Measurements from ENCODE around the gene RMI2. TPM values are rescaled to one million over a fixed set of nuclear protein-coding genes. Genes with fewer than 3 reads are reported as not detected.

The RMI2 gene
- total and polyA plus RNA-seq, 4 donors, result 0.28 to 8.5 (median 0.83) TPM

DNA sequence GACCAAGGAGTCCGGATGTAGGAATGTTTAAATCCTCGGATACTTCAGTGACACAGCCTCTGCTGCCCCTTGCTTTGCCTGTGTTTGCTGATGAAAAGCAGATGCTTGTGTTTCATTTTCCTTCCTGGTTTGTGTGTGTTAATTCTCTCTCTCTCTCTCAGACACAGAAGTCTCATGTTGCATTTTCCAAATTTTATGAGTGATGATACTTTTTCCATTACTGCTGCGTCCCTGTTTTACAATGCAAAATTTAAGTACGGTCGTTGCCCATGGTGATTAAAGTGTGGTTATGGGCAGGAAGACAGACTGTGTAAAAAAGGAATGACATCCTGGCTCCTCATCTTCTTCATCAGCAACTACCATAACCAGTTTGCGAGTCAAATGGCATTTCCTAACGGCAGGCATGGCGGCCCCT lies 5.7 kb downstream of the RMI2 start:
- Histone ChIP-seq H3K4me3 (ENCODE audit: low read depth in 1 of 3, low read length in 3 of 3) (no peak overlapping the region), H3K27me3 (ENCODE audit: control insufficient read depth in 4 of 4, insufficient read depth in 4 of 4, low read length in 3 of 4) (no peaks in the 10 kb centered on the region), H3K27ac (ENCODE audit: low read depth in 1 of 2, low read length in 2 of 2) (no peak overlapping the region), H3K4me1 (ENCODE audit: control insufficient read depth in 4 of 4, insufficient read depth in 4 of 4, low read length in 3 of 4) (peaks cover 0 to 7% (median 0%) of the 10 kb centered on the region in 4 donors), H3K9me3 (ENCODE audit: control insufficient read depth in 4 of 4, low read length in 3 of 4) (no peaks in the 10 kb centered on the region), H3K36me3 (ENCODE audit: control insufficient read depth in 4 of 4, insufficient read depth in 3 of 4, low read depth in 1 of 4, low read length in 3 of 4) (no peaks in the 10 kb centered on the region), H3K9ac (ENCODE audit: low read depth in 1 of 2, low read length in 2 of 2) (no peak overlapping the region)
- no peak for TF ChIP-seq YY1 (IDR thresholded peaks at IDR 0.05)
- WGBS, result 76% methylated on average over 8 of the region's 8 CpGs
- no peak for DNase-seq (ENCODE audit: low spot score)

DNA sequence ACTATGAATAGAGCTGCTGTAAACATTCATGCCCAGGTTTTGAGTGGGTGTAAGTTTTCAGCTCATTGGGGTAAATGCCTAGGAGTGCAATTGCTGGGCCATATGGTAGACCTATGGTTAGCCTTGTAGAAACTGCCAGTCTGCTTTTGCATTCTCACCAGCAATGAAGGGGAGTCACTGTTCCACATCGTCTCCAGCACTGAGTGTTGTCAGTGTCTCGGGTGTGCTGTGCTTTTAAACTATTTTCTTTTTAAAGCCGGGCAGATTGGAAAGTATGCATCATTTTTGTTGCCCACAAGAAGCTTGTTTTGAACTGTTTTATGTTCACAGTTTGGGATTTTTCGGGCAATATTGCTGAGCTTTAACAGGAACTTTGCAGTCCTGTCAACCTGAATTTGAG lies 7.9 kb downstream of the RMI2 start:
- H3K9ac ChIP-seq (ENCODE audit: low read depth in 1 of 2, low read length in 2 of 2), result no peak overlapping the region
- TF ChIP-seq TAF1 (conservative IDR thresholded peaks at IDR 0.05) (no peak), FOXA1 (IDR thresholded peaks at IDR 0.05) (no peak)
- TF ChIP-seq, protein P1, sequence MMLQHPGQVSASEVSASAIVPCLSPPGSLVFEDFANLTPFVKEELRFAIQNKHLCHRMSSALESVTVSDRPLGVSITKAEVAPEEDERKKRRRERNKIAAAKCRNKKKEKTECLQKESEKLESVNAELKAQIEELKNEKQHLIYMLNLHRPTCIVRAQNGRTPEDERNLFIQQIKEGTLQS (IDR thresholded peaks at IDR 0.05), result no peak
- H3K27ac ChIP-seq (ENCODE audit: low read depth in 1 of 2, low read length in 2 of 2), result no peak overlapping the region
- no peaks in the 10 kb centered on the region for H3K9me3 ChIP-seq (ENCODE audit: control insufficient read depth in 4 of 4, low read length in 3 of 4)
- H3K4me1 ChIP-seq (ENCODE audit: control insufficient read depth in 4 of 4, insufficient read depth in 4 of 4, low read length in 3 of 4), result peaks cover 0 to 7% (median 0%) of the 10 kb centered on the region in 4 donors
- no peaks in the 10 kb centered on the region for H3K36me3 ChIP-seq (ENCODE audit: control insufficient read depth in 4 of 4, insufficient read depth in 3 of 4, low read depth in 1 of 4, low read length in 3 of 4)
- no peak for DNase-seq (ENCODE audit: low spot score)
- no peak overlapping the region for H3K4me3 ChIP-seq (ENCODE audit: low read depth in 1 of 3, low read length in 3 of 3)
- H3K27me3 ChIP-seq (ENCODE audit: control insufficient read depth in 4 of 4, insufficient read depth in 4 of 4, low read length in 3 of 4), result no peaks in the 10 kb centered on the region
- 50% methylated on average over 4 of the region's 4 CpGs for WGBS

DNA sequence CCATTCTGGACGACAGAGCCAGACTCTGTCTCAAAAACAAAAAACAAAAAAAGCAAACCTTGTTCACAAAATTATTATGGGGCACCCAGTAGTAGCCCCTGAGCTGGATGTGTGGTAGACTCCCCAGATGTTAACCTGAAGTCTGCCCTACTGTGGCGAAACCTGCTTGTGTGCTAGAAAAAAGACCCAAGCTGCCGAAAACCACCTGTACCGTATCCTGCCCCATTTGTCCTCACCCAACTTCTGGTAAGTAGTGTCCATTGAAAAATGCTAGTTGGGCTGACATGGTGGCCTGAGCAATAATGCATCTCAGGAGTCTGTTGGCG lies 9.1 kb downstream of the RMI2 start:
- TF ChIP-seq, protein P1 (IDR thresholded peaks at IDR 0.05), result no peak
- TF ChIP-seq YY1 (IDR thresholded peaks at IDR 0.05), result no peak
- no peak for TF ChIP-seq FOXA1 (IDR thresholded peaks at IDR 0.05)
- TF ChIP-seq RAD21 (IDR thresholded peaks at IDR 0.05), result no peak
- no peak for TF ChIP-seq GABPA (IDR thresholded peaks at IDR 0.05 in 1 of 2, conservative IDR thresholded peaks at IDR 0.05 in 1 of 2)
- no peak for TF ChIP-seq EGR1 (IDR thresholded peaks at IDR 0.05; ENCODE audit: low read depth in 2 of 2)
- no peak for TF ChIP-seq JUND (IDR thresholded peaks at IDR 0.05)
- TF ChIP-seq, protein P2, sequence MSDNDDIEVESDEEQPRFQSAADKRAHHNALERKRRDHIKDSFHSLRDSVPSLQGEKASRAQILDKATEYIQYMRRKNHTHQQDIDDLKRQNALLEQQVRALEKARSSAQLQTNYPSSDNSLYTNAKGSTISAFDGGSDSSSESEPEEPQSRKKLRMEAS (IDR thresholded peaks at IDR 0.05), result no peak
- no peak for TF ChIP-seq RXRA (IDR thresholded peaks at IDR 0.05)
- TF ChIP-seq TAF1 (conservative IDR thresholded peaks at IDR 0.05), result no peak
- TF ChIP-seq, protein P3, sequence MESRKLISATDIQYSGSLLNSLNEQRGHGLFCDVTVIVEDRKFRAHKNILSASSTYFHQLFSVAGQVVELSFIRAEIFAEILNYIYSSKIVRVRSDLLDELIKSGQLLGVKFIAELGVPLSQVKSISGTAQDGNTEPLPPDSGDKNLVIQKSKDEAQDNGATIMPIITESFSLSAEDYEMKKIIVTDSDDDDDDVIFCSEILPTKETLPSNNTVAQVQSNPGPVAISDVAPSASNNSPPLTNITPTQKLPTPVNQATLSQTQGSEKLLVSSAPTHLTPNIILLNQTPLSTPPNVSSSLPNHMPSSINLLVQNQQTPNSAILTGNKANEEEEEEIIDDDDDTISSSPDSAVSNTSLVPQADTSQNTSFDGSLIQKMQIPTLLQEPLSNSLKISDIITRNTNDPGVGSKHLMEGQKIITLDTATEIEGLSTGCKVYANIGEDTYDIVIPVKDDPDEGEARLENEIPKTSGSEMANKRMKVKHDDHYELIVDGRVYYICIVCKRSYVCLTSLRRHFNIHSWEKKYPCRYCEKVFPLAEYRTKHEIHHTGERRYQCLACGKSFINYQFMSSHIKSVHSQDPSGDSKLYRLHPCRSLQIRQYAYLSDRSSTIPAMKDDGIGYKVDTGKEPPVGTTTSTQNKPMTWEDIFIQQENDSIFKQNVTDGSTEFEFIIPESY (IDR thresholded peaks at IDR 0.05), result no peak
- TF ChIP-seq HNF4A (conservative IDR thresholded peaks at IDR 0.05), result no peak
- no peak for TF ChIP-seq NR2F2 (IDR thresholded peaks at IDR 0.05)
- Histone ChIP-seq H3K27me3 (ENCODE audit: control insufficient read depth in 4 of 4, insufficient read depth in 4 of 4, low read length in 3 of 4) (no peaks in the 10 kb centered on the region), H3K9ac (ENCODE audit: low read depth in 1 of 2, low read length in 2 of 2) (no peak overlapping the region), H3K9me3 (ENCODE audit: control insufficient read depth in 4 of 4, low read length in 3 of 4) (no peaks in the 10 kb centered on the region), H3K36me3 (ENCODE audit: control insufficient read depth in 4 of 4, insufficient read depth in 3 of 4, low read depth in 1 of 4, low read length in 3 of 4) (no peaks in the 10 kb centered on the region), H3K27ac (ENCODE audit: low read depth in 1 of 2, low read length in 2 of 2) (no peak overlapping the region), H3K4me3 (ENCODE audit: low read depth in 1 of 3, low read length in 3 of 3) (no peak overlapping the region), H3K4me1 (ENCODE audit: control insufficient read depth in 4 of 4, insufficient read depth in 4 of 4, low read length in 3 of 4) (peaks cover 0 to 2% (median 0%) of the 10 kb centered on the region in 4 donors)
- no peak for DNase-seq (ENCODE audit: low spot score)
- 89% methylated on average over 5 of the region's 5 CpGs for WGBS

All from liver (tissue), 9 donors.